Activated gamma-delta T cell treated with Interleukin-2 at 50 U/mL for 16 hours (primary cell): Measurements from ENCODE around the gene FLRT2.

Experiments
- DNase-seq: peaks from one replicate; pipeline ENCODE4 v3.0.0-alpha.2; 2020

The FLRT2 gene

DNA sequence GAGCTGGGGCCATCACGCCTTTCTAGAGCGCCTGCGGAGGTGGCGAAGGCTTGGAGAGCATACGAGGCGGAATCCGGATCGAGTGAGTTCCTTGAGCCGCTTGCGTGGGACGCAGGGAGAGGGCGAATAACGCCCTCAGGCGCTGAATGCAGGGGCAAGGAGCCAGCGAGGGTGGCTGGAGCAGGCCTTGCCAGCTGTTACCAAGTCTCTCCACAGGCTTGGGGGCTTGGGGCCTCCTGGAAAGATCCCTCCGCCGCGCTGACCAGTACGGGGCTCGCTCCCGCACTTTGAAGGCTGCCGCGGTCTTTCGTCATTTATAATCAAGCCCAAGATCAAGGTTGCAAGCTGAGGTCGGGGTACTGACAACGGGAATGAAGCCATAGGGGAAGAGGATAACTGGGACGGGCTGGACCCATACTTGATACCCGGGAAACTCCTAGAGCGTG is 1.2 kb downstream of the FLRT2 start:
- no peak for DNase-seq

DNA sequence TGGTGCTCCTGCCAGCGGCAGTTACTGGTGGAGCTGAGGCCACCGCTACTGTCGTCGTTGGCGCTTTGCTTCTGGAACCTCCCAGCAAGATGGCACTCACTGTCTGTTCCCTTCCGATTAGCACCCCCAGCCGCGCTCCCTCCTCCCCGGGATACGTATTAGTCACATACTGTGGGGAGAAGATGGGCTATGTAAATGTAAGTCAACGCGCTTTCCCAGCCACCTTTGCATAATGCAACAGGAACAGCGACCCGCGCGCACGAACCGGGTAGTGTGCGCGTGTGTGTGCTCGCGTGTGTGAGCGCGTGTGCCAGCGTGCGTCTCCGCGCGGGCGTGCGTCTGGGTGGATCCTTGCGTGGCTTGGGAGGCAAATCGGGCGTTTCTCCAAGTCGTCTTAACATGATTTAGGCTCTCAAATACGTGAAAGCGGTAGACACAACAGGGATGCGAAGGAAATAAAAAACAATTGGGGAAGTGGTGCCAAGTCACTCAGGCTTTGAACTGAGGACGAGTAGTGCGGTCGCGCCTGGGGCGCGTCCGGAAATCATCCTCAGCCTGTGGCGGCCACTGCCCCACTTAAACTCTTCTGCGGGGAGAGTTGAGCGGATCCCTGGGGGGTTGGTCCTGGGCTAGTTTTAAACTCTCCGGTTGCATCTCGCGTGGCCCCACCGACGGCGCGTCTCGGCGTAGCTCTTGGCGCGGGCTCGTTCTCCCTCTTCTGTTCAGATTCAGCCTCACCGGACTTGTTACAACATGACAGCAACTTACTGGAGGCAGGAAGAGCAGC is 1.8 kb downstream of the FLRT2 start:
- no peak for DNase-seq

DNA sequence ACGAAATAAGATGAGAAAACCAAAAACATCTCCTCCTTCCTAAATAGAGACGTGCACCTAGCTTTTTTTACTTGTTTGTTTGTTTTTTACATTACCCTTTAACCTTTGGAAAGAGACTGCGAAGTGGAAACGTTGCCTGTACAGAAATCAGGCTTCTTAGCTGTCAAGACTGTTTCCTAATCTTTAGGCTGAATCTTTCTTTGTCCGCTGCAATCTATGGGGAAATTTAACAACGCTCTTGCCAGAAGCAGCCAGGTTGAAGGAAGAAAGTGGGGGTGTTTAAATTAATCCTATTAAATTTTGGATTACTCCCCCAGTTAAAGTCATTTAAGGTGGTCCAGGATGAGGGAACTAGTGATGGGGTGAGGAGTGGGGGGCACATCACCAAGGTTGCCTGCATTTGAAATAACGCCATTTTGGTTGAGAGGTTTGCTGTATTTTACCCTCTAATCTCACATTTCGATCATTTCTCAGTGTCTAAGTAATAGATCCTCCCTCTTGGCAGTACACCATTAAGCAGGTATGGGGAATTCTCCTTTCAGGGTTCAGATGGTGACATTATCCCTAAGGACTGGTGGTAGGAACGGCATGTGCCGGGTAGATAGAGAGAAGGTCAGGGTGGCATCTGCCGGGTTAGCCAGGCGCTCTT is 2.6 kb downstream of the FLRT2 start:
- no peak for DNase-seq

DNA sequence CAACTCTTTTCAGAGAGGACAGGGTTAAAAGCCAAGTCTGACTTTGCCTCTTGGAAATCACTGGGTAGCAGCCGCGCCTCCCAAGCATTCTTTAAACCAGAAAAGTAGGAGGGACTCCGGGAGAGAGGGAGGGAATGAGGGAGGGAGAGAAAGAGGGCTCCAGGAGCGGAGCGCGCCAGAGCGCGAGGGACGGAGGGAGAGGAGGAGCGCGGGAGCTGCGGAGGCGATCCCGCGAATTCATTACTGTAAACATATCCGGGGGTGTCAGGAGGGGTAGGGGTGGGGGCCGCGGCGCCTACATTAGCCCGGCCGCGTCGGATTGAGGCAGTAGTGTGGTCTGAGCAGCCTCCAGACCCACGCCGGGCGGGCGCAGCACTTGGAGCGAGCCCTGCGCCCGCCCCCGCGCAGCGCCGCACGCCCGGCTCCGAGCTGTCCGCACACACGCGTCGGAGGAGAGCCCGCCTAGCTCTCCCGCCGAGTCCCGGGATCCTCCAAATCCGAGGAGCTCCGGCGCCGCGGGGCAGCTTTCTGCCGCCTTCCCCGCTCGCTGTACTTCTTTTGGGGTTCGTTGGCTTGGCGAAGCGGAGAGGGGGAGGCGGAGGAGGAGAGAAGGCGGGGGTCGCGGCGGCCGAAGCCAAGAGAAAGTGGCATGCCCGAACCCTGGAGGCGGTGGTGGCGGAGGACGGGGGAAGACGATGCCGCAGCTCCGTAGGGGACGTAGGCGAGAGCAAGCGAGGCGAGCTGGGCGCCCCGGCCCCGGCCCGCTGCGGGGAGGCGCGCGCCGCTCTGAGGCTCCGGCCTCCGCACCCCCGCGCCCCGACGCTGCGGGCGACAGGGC is 3.3 kb downstream of the FLRT2 start:
- DNase-seq = no peak

DNA sequence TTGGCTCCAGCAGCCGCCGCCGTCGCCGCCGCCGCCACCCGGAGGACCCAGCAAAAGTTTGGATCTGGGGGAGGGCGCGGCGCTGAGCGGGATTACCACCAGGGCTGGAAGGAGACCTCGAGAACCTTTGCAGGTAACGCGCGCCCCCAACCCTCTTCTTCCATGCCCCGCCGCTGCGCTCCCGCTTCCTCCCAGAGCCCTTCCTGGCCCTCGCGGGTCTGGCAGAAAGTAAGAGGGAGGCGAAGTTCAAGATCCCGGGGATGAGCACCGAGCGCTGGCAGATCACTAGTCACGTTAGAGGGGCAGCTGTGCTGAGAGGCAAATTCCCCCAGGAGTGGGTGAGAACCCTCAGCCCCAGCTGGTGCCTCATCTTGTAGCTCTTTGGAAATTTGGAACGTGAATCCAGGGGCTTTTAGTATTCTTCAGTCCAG is 3.9 kb downstream of the FLRT2 start:
- no peak for DNase-seq

DNA sequence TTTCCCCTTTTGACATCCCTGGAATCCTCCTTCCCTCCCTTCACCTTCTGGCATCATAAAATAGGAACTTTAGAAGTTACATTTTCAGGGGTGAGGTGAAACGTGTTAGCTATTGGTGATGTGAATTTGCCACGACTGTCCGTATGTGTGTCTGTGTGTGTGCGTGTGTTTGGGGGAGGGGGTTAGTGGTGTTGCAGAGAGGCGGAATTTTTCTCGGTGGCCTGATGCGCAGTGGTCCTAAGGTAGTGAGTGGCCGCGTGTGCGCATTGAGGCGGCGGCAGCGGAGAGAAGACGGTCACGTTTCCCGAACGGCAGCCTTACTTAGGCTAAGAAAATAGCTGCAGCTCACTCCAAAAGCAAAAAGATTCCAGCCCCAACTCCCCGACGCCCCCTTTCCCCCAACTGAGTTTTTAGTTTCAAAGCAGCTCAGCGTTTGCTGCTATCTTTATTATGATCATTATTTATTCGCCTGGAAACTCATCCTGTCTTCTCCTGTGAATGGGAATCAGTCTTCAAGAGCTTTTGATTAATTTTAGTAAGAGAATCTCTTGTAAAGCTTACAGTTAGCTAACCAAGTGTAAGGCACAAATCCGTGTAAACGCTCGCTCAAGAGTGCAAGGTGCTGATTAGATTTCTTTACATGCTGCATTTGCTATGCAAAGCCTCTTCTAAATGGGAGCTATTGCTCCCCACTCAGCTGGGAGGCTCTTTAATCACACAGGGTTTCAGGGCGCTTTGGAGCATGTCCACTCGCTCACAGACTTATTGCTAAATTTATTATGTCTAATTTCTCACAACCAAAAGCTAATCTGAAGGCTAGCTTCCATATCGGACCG is 4.7 kb downstream of the FLRT2 start:
- no peak for DNase-seq

DNA sequence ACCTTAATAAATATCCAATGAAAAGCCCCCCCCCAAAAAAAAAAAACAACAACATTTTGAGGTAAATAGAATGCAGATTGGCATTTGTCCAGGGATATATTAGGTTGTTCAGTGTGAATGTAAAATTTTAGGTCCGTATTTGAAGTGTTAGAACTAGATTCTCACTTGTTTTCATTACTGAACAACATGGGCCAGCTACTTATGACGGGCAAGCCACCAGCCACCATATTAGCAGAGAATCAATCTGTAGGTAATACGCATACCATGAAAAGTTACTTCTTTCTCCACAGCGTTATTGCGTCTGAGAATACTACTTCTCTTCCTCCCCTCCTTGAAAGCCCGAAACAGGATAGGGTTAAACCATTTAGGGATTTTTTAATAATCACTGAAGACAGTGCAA is 5.4 kb downstream of the FLRT2 start:
- no peak for DNase-seq

DNA sequence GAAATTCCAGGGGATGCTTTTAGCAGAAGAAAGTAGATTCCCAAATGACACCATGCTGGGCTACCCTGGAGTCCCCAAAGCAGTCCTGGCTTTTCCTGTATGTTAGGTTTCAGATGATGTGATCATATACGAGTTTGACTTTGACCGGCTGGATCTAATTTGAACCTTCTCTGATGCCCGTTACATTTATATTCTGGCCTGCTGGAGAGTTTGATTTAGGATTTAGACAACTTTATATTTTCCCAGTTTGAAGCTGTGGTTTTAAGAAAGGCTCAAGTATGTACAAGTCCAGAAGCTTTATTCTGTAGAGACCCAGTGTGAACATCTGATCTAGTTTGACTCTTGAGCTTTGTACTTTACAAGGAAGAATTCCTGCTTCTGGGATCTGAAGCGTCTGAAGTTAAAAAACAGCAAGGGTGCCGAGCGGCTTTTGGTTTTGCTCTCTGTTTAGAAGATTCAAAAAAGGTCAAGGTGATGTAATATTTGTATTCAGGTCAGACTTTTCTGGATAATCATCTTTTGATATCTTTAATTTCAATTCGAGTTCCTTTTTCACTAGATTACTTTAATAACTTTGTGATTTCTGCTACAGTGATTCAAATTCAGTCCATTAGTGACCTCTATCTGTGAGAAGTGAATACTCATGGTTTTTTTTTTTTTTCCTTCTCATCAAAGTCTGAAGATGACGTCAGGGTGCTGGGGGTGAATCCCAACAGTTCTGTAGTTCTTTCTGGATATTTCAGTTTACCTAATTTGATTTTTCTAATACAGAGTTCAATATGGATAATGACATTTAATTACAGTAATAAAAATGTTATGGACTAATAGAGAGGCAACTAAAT is 6.3 kb downstream of the FLRT2 start:
- no peak for DNase-seq

DNA sequence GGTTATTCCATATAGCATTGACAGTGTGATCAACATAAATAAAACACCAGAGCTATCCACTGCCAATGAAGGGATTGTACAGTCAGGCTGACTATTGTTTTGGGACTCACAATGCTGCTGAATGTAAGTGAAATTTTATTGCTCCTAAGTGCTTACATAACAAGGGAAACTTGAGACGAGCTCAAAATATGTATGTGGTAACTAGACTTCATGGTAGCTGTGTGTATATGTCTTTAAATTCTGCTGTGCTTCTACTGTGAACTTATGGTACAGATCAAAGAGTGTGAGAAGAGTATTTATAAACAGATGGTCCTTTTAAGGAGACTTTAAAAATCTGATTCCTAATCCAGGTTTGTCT is 6.9 kb downstream of the FLRT2 start:
- DNase-seq = no peak

DNA sequence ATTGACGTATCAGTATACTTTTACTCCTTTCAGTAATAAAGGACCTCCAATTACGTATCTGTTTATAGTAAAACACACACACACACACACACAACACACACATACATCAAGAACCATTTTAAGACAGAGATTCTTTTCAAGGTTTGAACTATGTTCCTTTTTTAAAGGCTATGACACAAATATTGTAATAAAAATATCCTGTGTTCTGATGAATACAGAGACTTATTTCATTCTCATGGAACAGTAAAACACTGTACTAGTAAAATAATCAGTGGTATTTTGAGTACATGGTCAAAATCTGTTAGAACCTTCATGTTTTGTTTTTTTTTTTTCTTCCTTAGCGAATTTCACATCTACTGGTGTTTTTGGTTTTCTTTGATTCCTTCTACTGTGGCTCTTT is 7.6 kb downstream of the FLRT2 start:
- no peak for DNase-seq

DNA sequence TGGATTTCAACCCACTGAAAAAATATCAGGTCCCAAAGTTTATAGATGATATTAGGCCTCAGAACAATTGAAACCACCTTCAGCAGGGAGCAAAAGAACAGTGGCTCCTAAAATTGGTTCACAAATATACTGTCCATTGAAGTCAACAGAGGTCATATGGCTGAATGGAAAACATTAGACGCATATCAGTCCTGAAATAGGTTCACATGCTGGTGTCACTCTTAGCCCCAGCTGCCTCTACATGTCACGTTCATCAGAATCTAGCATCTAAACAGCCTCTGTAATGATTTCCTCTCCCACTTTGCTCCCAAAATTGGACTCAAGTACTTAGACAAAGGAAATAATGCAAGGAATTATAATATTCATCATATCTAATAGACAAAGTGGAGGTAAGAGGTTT is 8.7 kb downstream of the FLRT2 start:
- DNase-seq = no peak

DNA sequence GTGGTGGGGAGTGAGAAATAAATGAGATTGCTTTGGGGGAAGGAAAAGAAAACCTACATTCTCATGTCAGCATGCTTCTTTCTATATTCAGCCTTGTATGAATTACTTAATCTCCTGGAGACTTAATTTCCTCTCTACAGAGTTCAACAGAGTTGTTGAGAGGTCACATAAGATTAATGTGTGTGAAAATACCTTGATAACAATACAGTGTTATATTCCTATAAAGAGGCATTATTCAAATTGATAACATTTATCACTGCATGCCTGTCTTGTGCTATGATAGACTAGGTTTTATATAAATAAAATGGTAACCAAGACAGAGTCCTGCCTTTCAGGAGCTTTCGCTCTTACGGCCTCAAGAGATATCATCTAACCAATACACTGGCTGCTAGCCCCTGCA is 9.6 kb downstream of the FLRT2 start:
- DNase-seq = no peak

DNA sequence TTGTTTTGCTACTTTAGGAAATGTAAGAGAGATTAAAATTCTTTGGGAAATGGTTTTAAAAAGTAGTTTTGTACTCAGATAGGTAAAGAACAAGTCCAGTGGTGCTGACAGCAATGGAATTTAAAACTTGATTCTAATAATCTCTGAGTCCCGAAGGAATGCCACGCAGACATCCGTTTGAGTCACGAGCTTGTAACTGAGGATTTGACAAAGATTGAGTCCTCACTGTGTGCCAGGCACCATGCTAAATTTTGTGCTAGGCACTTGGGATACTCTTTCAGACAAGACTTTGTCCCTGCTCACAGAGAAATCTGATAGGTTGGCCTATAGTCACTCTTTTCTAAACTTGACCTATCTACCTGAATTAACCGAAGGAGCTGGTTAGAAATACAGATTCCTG is 12.7 kb downstream of the FLRT2 start:
- no peak for DNase-seq

DNA sequence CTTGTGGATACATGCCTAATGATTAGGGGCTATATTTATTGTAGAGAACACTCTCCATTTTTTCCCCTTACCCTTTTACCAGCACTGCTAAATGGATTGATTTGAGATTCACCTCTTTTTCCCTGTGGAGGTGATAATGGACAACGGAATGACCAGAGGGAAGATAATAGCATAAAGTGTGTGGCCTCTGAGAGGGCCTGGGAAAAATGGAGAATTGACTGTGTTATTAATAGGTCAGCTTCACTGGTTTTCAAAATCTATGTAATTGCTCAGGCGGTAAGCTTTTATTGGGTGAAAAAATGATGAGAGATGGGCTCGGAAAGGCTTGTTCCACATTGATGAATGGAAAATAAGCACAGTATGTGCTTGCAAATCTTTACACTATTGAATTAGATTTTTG is 15.8 kb downstream of the FLRT2 start:
- DNase-seq = no peak

DNA sequence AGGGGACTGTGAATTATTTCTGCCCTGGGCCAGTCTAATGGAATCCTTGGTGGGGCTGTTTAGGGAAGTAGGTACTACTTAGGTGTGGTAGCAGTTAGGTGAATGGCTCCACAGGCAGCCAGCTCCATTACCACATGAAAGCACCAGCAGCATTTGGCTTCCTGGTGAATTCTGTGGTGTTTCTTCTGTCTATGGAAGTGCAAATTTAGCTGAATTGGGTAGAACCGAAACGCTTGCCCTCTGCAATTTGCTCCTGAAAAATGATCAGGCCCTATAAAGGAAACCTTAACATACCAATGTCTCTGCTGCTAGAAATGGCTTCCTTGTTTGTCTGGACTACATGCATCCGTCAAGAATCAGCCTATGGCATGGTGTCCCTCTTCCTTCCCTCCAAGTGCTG is 16.4 kb downstream of the FLRT2 start:
- no peak for DNase-seq

DNA sequence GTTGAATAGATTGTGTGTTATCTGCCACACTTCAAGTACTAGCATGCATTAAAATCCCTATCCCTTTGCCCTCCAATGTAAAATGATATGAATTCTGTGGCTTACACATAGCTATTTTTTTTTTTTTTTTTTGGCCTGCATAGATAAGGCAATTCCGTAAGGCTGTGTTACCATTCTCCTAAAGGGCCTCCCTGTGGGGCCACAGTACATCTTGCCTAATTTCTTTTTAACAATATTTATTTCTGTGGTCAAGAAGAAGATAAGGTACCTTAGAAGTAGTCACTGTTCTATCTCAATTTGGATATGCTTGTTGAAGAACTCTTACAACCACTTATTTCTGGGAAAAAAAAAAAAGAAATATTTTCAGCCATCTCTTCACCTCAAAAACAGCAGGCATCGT is 19.8 kb downstream of the FLRT2 start:
- no peak for DNase-seq

DNA sequence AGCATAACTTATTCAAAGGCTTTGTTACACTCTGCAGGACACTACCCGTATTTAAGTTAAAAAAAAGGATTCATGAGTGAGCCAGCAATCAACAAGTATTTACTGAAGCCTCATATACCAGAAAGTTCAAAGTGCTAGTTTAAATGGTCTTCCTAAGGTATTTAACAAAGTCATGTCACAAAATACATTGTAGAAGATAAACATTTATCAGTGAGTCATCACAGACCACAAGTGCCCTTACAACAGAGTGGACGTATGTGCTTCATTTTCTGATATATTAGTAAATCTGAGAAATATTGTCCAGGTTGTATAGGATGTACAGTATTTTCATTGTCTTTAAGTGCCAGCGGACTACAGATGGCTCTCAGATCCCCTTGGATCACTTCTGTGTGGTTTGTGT is 24.2 kb downstream of the FLRT2 start:
- DNase-seq = no peak

DNA sequence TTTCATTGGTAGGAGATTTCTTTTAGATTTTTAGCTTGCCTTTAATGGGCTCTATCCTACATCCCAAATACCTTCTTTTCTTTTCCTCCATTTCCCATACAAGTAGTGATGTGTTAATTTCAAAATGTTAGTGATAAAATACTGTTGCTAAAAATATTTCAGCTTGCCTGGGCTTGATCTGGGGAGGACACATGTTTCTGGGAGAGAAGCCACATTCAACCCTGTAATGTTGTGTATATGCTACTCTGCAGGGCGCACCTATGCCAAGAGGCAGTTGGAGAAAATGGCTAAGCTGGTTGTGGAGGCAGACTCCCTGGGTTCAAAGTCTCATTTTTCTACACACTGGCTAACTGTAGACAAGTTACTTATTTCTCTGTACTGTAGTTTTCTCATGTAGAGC is 26.3 kb downstream of the FLRT2 start:
- no peak for DNase-seq

DNA sequence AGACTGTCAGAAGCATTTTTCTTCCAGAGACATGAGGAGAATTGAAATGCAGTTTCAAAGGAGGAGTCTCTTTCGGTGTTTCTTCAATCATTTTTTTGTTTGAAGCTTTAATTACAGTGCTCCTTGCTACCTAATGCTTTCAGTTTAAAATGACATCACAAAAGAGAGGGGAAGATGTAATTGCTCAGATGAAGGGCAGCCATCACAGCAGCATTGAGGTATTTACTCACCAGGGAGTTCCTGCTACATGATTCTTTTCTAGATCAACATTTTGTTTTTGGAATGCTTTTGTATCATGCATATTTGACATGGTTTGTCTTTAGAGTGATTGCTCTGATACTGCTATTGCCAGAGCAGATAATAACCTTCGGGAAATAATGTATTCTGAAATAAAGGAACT is 28.6 kb downstream of the FLRT2 start:
- no peak for DNase-seq

DNA sequence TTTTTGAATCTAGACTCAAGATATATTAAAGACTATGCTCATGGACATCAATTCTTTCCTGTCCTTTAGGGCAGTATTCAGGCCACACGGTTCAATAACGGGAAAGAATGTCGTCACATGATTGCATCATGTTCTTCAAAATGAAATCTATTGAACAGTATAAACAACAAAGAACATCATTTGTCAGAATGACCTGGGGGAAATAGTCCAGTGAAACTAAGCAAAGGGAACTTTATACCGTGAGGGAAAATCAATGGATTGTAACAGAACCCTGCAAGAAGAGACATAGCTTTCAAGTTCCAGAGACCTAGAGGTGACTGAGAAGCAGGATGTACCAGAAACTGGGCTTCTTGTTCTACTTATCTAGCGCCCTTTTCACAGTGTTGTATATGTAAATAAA is 32.7 kb downstream of the FLRT2 start:
- DNase-seq = no peak

DNA sequence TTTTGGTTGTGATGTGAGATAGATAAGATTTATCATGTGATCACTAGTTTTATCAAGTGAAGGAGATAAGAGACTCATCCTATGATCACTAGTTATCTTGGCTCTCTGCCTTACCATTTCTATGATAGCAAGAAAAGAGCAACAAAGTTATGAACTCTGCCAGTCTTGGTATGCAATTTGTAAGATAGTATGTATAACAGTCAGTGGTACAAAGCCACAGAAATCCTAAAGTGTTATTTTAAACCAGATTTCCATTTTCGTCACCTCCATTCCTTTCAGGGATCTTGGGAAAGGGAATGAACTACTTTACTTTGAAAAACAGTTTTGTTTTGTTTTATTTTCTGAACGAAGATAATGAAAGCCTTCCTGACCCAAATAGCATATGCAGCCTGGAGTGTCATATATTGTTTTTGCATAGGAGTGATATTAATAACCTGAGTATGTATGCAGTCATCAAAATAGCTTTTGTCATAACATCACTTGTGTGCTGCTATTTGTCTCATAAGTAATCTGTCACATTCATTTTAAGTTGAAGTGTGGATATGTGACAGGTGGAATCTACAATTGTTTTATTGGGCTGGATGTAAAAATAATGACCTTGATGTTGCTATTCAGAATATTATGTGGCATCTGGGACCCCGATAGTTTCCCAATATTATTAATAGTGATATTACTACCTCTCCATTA is 35.0 kb downstream of the FLRT2 start:
- no peak for DNase-seq
